Measurements from ENCODE around the gene RXRA.

- TF ChIP-seq ZNF629 (CRISPR knock-in tag; conservative IDR thresholded peaks at IDR 0.05), result no peak
- no peak for TF ChIP-seq ATAD3A (CRISPR knock-in tag; IDR thresholded peaks at IDR 0.05)
- TF ChIP-seq, protein P1, sequence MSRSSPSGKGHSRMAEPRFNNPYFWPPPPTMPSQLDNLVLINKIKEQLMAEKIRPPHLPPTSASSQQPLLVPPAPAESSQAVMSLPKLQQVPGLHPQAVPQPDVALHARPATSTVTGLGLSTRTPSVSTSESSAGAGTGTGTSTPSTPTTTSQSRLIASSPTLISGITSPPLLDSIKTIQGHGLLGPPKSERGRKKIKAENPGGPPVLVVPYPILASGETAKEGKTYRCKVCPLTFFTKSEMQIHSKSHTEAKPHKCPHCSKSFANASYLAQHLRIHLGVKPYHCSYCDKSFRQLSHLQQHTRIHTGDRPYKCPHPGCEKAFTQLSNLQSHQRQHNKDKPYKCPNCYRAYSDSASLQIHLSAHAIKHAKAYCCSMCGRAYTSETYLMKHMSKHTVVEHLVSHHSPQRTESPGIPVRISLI (CRISPR knock-in tag; IDR thresholded peaks at IDR 0.05; ENCODE audit: borderline replicate concordance), result no peak
- TF ChIP-seq TGIF2 (CRISPR knock-in tag; IDR thresholded peaks at IDR 0.05), result no peak
- TF ChIP-seq PHF8 (CRISPR knock-in tag; IDR thresholded peaks at IDR 0.05), result no peak
- TF ChIP-seq ZNF253 (CRISPR knock-in tag; IDR thresholded peaks at IDR 0.05; ENCODE audit: borderline replicate concordance), result no peak
- TF ChIP-seq POLR2AphosphoS2 (IDR thresholded peaks at IDR 0.05; ENCODE audit: low read depth, low read length), result no peak
- TF ChIP-seq POLR2A (IDR thresholded peaks at IDR 0.05; ENCODE audit: insufficient read depth in 1 of 2, low read depth in 2 of 2, low read length in 2 of 2), result no peak
- TF ChIP-seq MLLT10 (CRISPR knock-in tag; IDR thresholded peaks at IDR 0.05), result no peak
- TF ChIP-seq, protein P2, sequence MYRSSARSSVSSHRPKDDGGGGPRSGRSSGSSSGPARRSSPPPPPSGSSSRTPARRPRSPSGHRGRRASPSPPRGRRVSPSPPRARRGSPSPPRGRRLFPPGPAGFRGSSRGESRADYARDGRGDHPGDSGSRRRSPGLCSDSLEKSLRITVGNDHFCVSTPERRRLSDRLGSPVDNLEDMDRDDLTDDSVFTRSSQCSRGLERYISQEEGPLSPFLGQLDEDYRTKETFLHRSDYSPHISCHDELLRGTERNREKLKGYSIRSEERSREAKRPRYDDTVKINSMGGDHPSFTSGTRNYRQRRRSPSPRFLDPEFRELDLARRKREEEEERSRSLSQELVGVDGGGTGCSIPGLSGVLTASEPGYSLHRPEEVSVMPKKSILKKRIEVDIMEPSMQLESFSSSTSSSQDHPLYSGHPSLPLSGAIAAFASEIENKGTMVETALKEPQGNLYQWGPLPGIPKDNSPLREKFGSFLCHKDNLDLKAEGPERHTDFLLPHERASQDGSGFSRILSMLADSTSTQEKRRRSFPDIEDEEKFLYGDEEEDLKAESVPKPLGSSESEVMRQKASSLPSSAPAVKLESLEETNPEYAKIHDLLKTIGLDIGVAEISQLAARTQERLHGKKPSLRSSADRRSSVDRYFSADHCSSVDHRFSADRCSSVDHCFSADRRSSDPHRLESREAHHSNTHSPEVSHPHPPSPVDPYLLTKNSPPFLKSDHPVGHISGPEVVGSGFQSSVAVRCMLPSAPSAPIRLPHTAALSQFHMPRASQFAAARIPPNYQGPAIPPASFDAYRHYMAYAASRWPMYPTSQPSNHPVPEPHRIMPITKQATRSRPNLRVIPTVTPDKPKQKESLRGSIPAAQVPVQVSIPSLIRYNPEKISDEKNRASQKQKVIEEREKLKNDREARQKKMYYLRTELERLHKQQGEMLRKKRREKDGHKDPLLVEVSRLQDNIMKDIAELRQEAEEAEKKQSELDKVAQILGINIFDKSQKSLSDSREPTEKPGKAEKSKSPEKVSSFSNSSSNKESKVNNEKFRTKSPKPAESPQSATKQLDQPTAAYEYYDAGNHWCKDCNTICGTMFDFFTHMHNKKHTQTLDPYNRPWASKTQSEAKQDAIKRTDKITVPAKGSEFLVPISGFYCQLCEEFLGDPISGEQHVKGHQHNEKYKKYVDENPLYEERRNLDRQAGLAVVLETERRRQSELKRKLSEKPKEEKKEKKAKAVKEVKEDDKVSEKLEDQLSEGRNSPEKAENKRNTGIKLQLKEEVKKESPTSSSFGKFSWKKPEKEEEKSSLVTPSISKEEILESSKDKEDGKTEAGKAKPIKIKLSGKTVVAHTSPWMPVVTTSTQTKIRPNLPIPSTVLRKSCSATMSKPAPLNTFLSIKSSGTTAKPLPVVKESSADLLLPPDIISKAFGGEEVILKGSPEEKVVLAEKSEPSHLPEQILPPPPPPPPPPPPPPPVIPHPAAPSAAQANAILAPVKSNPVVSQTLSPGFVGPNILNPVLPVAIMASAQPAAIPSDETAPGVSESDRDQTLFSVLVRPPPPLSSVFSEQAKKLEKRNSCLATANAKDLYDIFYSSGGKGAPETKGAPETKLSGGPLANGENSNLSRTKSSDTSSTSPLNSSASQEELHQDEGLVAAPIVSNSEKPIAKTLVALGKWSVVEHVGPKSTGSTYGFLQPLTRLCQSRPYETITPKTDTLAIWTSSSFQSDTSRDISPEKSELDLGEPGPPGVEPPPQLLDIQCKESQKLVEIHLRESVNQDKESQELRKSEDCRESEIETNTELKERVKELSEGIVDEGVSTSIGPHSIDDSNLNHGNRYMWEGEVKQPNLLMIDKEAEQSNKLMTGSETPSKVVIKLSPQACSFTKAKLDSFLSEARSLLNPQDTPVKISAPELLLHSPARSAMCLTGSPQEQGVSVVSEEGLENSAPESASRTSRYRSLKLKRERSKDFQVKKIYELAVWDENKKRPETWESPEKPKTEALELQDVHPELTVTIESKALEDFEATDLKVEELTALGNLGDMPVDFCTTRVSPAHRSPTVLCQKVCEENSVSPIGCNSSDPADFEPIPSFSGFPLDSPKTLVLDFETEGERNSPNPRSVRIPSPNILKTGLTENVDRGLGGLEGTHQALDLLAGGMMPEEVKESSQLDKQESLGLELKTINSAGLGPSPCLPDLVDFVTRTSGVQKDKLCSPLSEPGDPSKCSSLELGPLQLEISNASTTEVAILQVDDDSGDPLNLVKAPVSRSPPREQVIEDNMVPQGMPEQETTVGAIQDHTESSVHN (CRISPR knock-in tag; IDR thresholded peaks at IDR 0.05), result no peak
These were observed 156.0 kb downstream of the RXRA start for GRCh38 chr9:134482226-134482625.
